GM23338 (cell line): Measurements from ENCODE around the gene MDM2. TPM values are rescaled to one million over a fixed set of nuclear protein-coding genes. Genes with fewer than 3 reads are reported as not detected.

Experiments used
- ATAC-seq: fragments of 200-7000 bp; cut with Tn5 transposase; 3 replicates; pipeline ENCODE4 v1.9.1; 2020
- DNase-seq: peaks from one replicate; pipeline ENCODE4 v3.0.0-alpha.2; 2015; ENCODE audit warnings: low spot score
- H2AFZ ChIP-seq: fragments of 200-600 bp; sonication (generic); 2 replicates; pipeline ENCODE4 v1.8.0; 2016; ENCODE audit warnings: antibody characterized with exemption, mild to moderate bottlenecking, moderate library complexity
- H3F3A ChIP-seq: fragments of 200-600 bp; sonication (generic); replicated peaks from 2 replicates; pipeline ENCODE4 v1.8.0; 2017; ENCODE audit warnings: antibody characterized with exemption, mixed run types, low read depth
- H3K27ac ChIP-seq: fragments of 200-600 bp; sonication (generic); 2 replicates; pipeline ENCODE4 v1.6.1; 2016; ENCODE audit warnings: low read depth
- H3K27me3 ChIP-seq: fragments of 200-600 bp; sonication (generic); 2 replicates; pipeline ENCODE4 v1.8.0; 2016; ENCODE audit warnings: mild to moderate bottlenecking, mixed run types, moderate library complexity; ENCODE audit not compliant: insufficient read depth
- H3K36me3 ChIP-seq: fragments of 200-600 bp; sonication (generic); 2 replicates; pipeline ENCODE4 v1.8.0; 2016; ENCODE audit warnings: mild to moderate bottlenecking; ENCODE audit not compliant: insufficient read depth
- H3K4me1 ChIP-seq: fragments of 200-600 bp; sonication (generic); 2 replicates; pipeline ENCODE4 v1.8.0; 2016; ENCODE audit warnings: mild to moderate bottlenecking, moderate library complexity; ENCODE audit not compliant: insufficient read depth
- H3K4me2 ChIP-seq: fragments of 200-600 bp; sonication (generic); 2 replicates; pipeline ENCODE4 v1.7.1; 2017; ENCODE audit warnings: mixed run types
- H3K4me3 ChIP-seq: fragments of 200-600 bp; sonication (generic); 2 replicates; pipeline ENCODE4 v1.6.1; 2016; ENCODE audit warnings: mixed run types
- H3K79me2 ChIP-seq: fragments of 200-600 bp; sonication (generic); replicated peaks from 2 replicates; pipeline ENCODE4 v1.8.0; 2017; ENCODE audit warnings: mild to moderate bottlenecking; ENCODE audit not compliant: insufficient read depth
- H3K9me2 ChIP-seq: fragments of 200-600 bp; sonication (generic); 2 replicates; pipeline ENCODE4 v1.8.0; 2017; ENCODE audit not compliant: insufficient read depth
- H4K20me1 ChIP-seq: fragments of 200-600 bp; sonication (generic); replicated peaks from 2 replicates; pipeline ENCODE4 v1.8.0; 2017; ENCODE audit warnings: mild to moderate bottlenecking; ENCODE audit not compliant: insufficient read depth
- H3K27ac Mint-ChIP-seq: 2 replicates; pipeline ENCODE4 v1.8.0; 2020; ENCODE audit warnings: inconsistent platforms, mild to moderate bottlenecking, moderate library complexity, mixed read lengths
- H3K27me3 Mint-ChIP-seq: 3 replicates; pipeline ENCODE4 v1.8.0; 2022; ENCODE audit warnings: low read depth, mild to moderate bottlenecking, moderate library complexity, mixed read lengths, inconsistent platforms; ENCODE audit not compliant: insufficient read depth, poor library complexity
- H3K36me3 Mint-ChIP-seq: 3 replicates; pipeline ENCODE4 v1.8.0; 2021; ENCODE audit warnings: low read depth, mild to moderate bottlenecking, inconsistent platforms, moderate library complexity, mixed read lengths
- H3K4me1 Mint-ChIP-seq: 3 replicates; pipeline ENCODE4 v1.8.0; 2020; ENCODE audit warnings: mild to moderate bottlenecking, inconsistent platforms, mixed read lengths
- H3K4me3 Mint-ChIP-seq: 3 replicates; pipeline ENCODE4 v1.8.0; 2021; ENCODE audit warnings: moderate library complexity, mild to moderate bottlenecking, inconsistent platforms, mixed read lengths
- H3K9me3 Mint-ChIP-seq: 3 replicates; pipeline ENCODE4 v1.8.0; 2020; ENCODE audit warnings: moderate library complexity, mild to moderate bottlenecking, inconsistent platforms, mixed read lengths
- CREB1 ChIP-seq: fragments of 250-450 bp; sonication (Bioruptor Pico); IDR thresholded peaks from 2 replicates; pipeline ENCODE4 v1.5.0; 2020; ENCODE audit warnings: low read depth, mild to moderate bottlenecking, moderate library complexity
- ETS1 ChIP-seq: IDR thresholded peaks from 2 replicates; pipeline ENCODE4 v1.6.1; 2016; ENCODE audit warnings: antibody characterized with exemption
- JUNB ChIP-seq: IDR thresholded peaks from one replicate; pipeline ENCODE4 v1.6.1; 2016; ENCODE audit warnings: antibody characterized with exemption; ENCODE audit not compliant: unreplicated experiment
- POLR2AphosphoS5 ChIP-seq: IDR thresholded peaks from 2 replicates; pipeline ENCODE4 v1.6.1; 2016; ENCODE audit warnings: antibody characterized with exemption, low read depth
- REST ChIP-seq: IDR thresholded peaks from one replicate; pipeline ENCODE4 v1.6.1; 2018; ENCODE audit warnings: antibody characterized with exemption; ENCODE audit not compliant: unreplicated experiment
- STAT1 ChIP-seq: IDR thresholded peaks from one replicate; pipeline ENCODE4 v1.6.1; 2016; ENCODE audit warnings: antibody characterized with exemption; ENCODE audit not compliant: unreplicated experiment
- ZNF331 ChIP-seq: fragments of 250-450 bp; sonication (Bioruptor Pico); IDR thresholded peaks from 2 replicates; pipeline ENCODE4 v1.5.0; 2020; ENCODE audit warnings: low read depth, mild to moderate bottlenecking, moderate library complexity
- ZNF462 ChIP-seq: fragments of 250-450 bp; sonication (Bioruptor Pico); IDR thresholded peaks from 2 replicates; pipeline ENCODE4 v1.5.0; 2020; ENCODE audit warnings: mild to moderate bottlenecking, moderate library complexity
- polyA plus RNA-seq: library from polyadenylated mRNA; unstranded; fragments of >200 nt; fragmentation: Nextera tagmentation; extraction: Ambion mirVana; gene quantifications from 2 replicates; pipeline ENCODE4 v1.2.1, GENCODE V29; 2016
- total RNA-seq: library from RNA; depleted of rRNA; stranded (reverse); fragments of >200 nt; shearing (Covaris generic); gene quantifications from 2 replicates; pipeline ENCODE4 v1.2.3, GENCODE V29; 2014

Gene MDM2
- total and polyA plus RNA-seq, 2 experiments from 2014 or later, result 105 to 136 TPM

GRCh38 chr12:68789144-68789878 is 18.7 kb upstream of the MDM2 start (continued):
- TF ChIP-seq REST, result no peak
- no peak for TF ChIP-seq ZNF331 (CRISPR knock-in tag)
- no peak for TF ChIP-seq STAT1

GRCh38 chr12:68790081-68790951 is 17.7 kb upstream of the MDM2 start:
- no peaks in the 10 kb centered on the region for H3K79me2 ChIP-seq
- H3F3A ChIP-seq, result no peaks in the 10 kb centered on the region
- H3K4me1 ChIP-seq, result no peaks in the 10 kb centered on the region

More at GRCh38 chr12:68790081-68790951, 17.7 kb upstream of the MDM2 start:
- Histone ChIP-seq H3K36me3 (no peaks in the 10 kb centered on the region), H3K9me2 (no peaks in the 10 kb centered on the region; the same call in 1 of the 2 replicates), H3K4me2 (no peak overlapping the region), H3K27me3 (no peaks in the 10 kb centered on the region), H3K27ac (no peak overlapping the region), H3K4me3 (no peak overlapping the region), H2AFZ (no peak overlapping the region), H4K20me1 (no peaks in the 10 kb centered on the region)
- DNase-seq (no peak), ATAC-seq (no peak)
- Mint-ChIP-seq H3K27me3 (peaks cover 6% of the 10 kb centered on the region), H3K9me3 (no peaks in the 10 kb centered on the region), H3K36me3 (no peaks in the 10 kb centered on the region), H3K4me1 (peaks cover 12% of the 10 kb centered on the region), H3K27ac (no peak overlapping the region), H3K4me3 (no peak overlapping the region)
- no peak for TF ChIP-seq JUNB
- no peak for TF ChIP-seq ETS1
- no peak for TF ChIP-seq ZNF462 (CRISPR knock-in tag)
- no peak for TF ChIP-seq POLR2AphosphoS5
- TF ChIP-seq CREB1 (CRISPR knock-in tag), result no peak
